ENCODE results near the gene NRG2.
A peak's percentile ranks its signal among the peaks of the same experiment; 100 is the strongest.

The NRG2 gene

GRCh38 chr5:139808481-139809330 lies 234.4 kb downstream of the NRG2 start:
- Mint-ChIP-seq H3K27me3 (peaks cover 29% of the 10 kb centered on the region), H3K9me3 (no peaks in the 10 kb centered on the region), H3K36me3 (no peaks in the 10 kb centered on the region), H3K4me1 (no peaks in the 10 kb centered on the region), H3K27ac (no peak overlapping the region), H3K4me3 (no peak overlapping the region)
- ATAC-seq (ENCODE audit: low read depth) (peak; percentile 55), DNase-seq (ENCODE audit: low spot score in 2 of 2) (no peak)

- ATAC-seq (ENCODE audit: low read depth) (no peak), DNase-seq (ENCODE audit: low spot score in 2 of 2) (no peak)
- no peak overlapping the region for H3K27ac Mint-ChIP-seq
- H3K4me1 Mint-ChIP-seq: no peaks in the 10 kb centered on the region
- H3K9me3 Mint-ChIP-seq: no peaks in the 10 kb centered on the region
- H3K4me3 Mint-ChIP-seq: no peak overlapping the region
- no peaks in the 10 kb centered on the region for H3K36me3 Mint-ChIP-seq
- H3K27me3 Mint-ChIP-seq: peaks cover 29% of the 10 kb centered on the region
These were observed 235.5 kb downstream of the NRG2 start for GRCh38 chr5:139807647-139808030.

GRCh38 chr5:139806726-139807646 lies 236.1 kb downstream of the NRG2 start:
- no peak for ATAC-seq (ENCODE audit: low read depth)
- Mint-ChIP-seq H3K9me3 (no peaks in the 10 kb centered on the region), H3K4me3 (no peak overlapping the region), H3K27ac (no peak overlapping the region), H3K4me1 (no peaks in the 10 kb centered on the region), H3K36me3 (no peaks in the 10 kb centered on the region), H3K27me3 (peaks cover 30% of the 10 kb centered on the region)
- DNase-seq (ENCODE audit: low spot score in 2 of 2): no peak

GRCh38 chr5:139806111-139806510 lies 237.0 kb downstream of the NRG2 start:
- peaks cover 36% of the 10 kb centered on the region for H3K27me3 Mint-ChIP-seq

GRCh38 chr5:139805545-139805944 lies 237.6 kb downstream of the NRG2 start:
- Mint-ChIP-seq H3K4me3 (no peak overlapping the region), H3K4me1 (no peaks in the 10 kb centered on the region), H3K9me3 (no peaks in the 10 kb centered on the region), H3K36me3 (peaks cover 2% of the 10 kb centered on the region), H3K27me3 (peaks cover 34% of the 10 kb centered on the region), H3K27ac (no peak overlapping the region)
- ATAC-seq (ENCODE audit: low read depth): no peak
- no peak for DNase-seq (ENCODE audit: low spot score in 2 of 2)

More at GRCh38 chr5:139806111-139806510, 237.0 kb downstream of the NRG2 start:
- H3K4me3 Mint-ChIP-seq: no peak overlapping the region
- H3K9me3 Mint-ChIP-seq: no peaks in the 10 kb centered on the region
- no peaks in the 10 kb centered on the region for H3K4me1 Mint-ChIP-seq
- no peak for DNase-seq (ENCODE audit: low spot score in 2 of 2)
- no peak for ATAC-seq (ENCODE audit: low read depth)
- H3K27ac Mint-ChIP-seq: no peak overlapping the region
- H3K36me3 Mint-ChIP-seq: peaks cover 2% of the 10 kb centered on the region

GRCh38 chr5:139804800-139805397 lies 238.2 kb downstream of the NRG2 start:
- H3K27ac Mint-ChIP-seq: no peak overlapping the region
- no peaks in the 10 kb centered on the region for H3K9me3 Mint-ChIP-seq
- ATAC-seq (ENCODE audit: low read depth): no peak
- no peak for DNase-seq (ENCODE audit: low spot score in 2 of 2)
- peaks cover 30% of the 10 kb centered on the region for H3K27me3 Mint-ChIP-seq
- no peaks in the 10 kb centered on the region for H3K4me1 Mint-ChIP-seq
- H3K4me3 Mint-ChIP-seq: no peak overlapping the region
- H3K36me3 Mint-ChIP-seq: peaks cover 2% of the 10 kb centered on the region

GRCh38 chr5:139803978-139804377 lies 239.1 kb downstream of the NRG2 start:
- peaks cover 36% of the 10 kb centered on the region for H3K27me3 Mint-ChIP-seq
- no peak for DNase-seq (ENCODE audit: low spot score in 2 of 2)
- H3K4me3 Mint-ChIP-seq: no peak overlapping the region
- H3K9me3 Mint-ChIP-seq: no peaks in the 10 kb centered on the region
- H3K27ac Mint-ChIP-seq: no peak overlapping the region
- no peak for ATAC-seq (ENCODE audit: low read depth)
- no peaks in the 10 kb centered on the region for H3K4me1 Mint-ChIP-seq
- peaks cover 2% of the 10 kb centered on the region for H3K36me3 Mint-ChIP-seq

- H3K4me1 Mint-ChIP-seq: peaks cover 2% of the 10 kb centered on the region
- peaks cover 29% of the 10 kb centered on the region for H3K27me3 Mint-ChIP-seq
- H3K36me3 Mint-ChIP-seq: peaks cover 2% of the 10 kb centered on the region
- H3K27ac Mint-ChIP-seq: no peak overlapping the region
- no peak overlapping the region for H3K4me3 Mint-ChIP-seq
- no peaks in the 10 kb centered on the region for H3K9me3 Mint-ChIP-seq
- DNase-seq (ENCODE audit: low spot score in 2 of 2): no peak
- no peak for ATAC-seq (ENCODE audit: low read depth)
These were observed 243.7 kb downstream of the NRG2 start for GRCh38 chr5:139799359-139799758.

- no peak overlapping the region for H3K27ac Mint-ChIP-seq
- no peak overlapping the region for H3K4me3 Mint-ChIP-seq
- H3K9me3 Mint-ChIP-seq: no peaks in the 10 kb centered on the region
- peaks cover 31% of the 10 kb centered on the region for H3K27me3 Mint-ChIP-seq
- no peak for ATAC-seq (ENCODE audit: low read depth)
- peaks cover 2% of the 10 kb centered on the region for H3K4me1 Mint-ChIP-seq
- H3K36me3 Mint-ChIP-seq: peaks cover 2% of the 10 kb centered on the region
- DNase-seq (ENCODE audit: low spot score in 2 of 2): no peak
These were observed 244.2 kb downstream of the NRG2 start for GRCh38 chr5:139798883-139799282.

- Mint-ChIP-seq H3K27ac (no peak overlapping the region), H3K9me3 (no peaks in the 10 kb centered on the region), H3K27me3 (peaks cover 31% of the 10 kb centered on the region), H3K4me1 (peaks cover 2% of the 10 kb centered on the region), H3K4me3 (no peak overlapping the region), H3K36me3 (peaks cover 2% of the 10 kb centered on the region)
- ATAC-seq (ENCODE audit: low read depth) (no peak), DNase-seq (ENCODE audit: low spot score in 2 of 2) (no peak)
These were observed 245.1 kb downstream of the NRG2 start for GRCh38 chr5:139797856-139798510.

- no peaks in the 10 kb centered on the region for H3K9me3 Mint-ChIP-seq
- H3K27me3 Mint-ChIP-seq: peaks cover 33% of the 10 kb centered on the region
- ATAC-seq (ENCODE audit: low read depth): no peak
These were observed 245.8 kb downstream of the NRG2 start for GRCh38 chr5:139797335-139797734.

More at GRCh38 chr5:139797335-139797734, 245.8 kb downstream of the NRG2 start:
- no peak overlapping the region for H3K27ac Mint-ChIP-seq
- H3K36me3 Mint-ChIP-seq: peaks cover 2% of the 10 kb centered on the region
- DNase-seq (ENCODE audit: low spot score in 2 of 2): no peak
- peaks cover 2% of the 10 kb centered on the region for H3K4me1 Mint-ChIP-seq
- no peak overlapping the region for H3K4me3 Mint-ChIP-seq

Measured in memory B cell (primary cell).